IMR-90 (cell line): ENCODE measurements around the gene PLD1. TPM values are rescaled to one million over a fixed set of nuclear protein-coding genes. Genes with fewer than 3 reads are reported as not detected.

Experiments
- ATAC-seq: fragments of 200-7000 bp; cut with Tn5 transposase; 2 replicates; pipeline ENCODE4 v1.9.1; 2020; ENCODE audit warnings: low read depth, mild to moderate bottlenecking, moderate library complexity
- BruUV-seq: library from RNA; stranded (reverse); fragments of 400-500 nt; replicated peaks from 2 replicates; lab custom pipeline; 2021; lab: Mats Ljungman, UMichigan
- CTCF ChIA-PET: fragments of 300-600 bp; formaldehyde crosslinking; extraction: SDS; loops from one replicate; lab custom pipeline; 2021; ENCODE audit warnings: antibody characterized with exemption; lab: Yijun Ruan, JAX
- POLR2A ChIA-PET: fragments of 300-600 bp; sonication (Branson Sonifier 250); formaldehyde crosslinking; loops from one replicate; lab custom pipeline; 2022; ENCODE audit warnings: antibody characterized with exemption; ENCODE audit not compliant: unreplicated experiment; lab: Charles Lee
- DNase-seq: peaks from one replicate; pipeline ENCODE4 v3.0.0; 2013
- H2AFZ ChIP-seq: replicated peaks from 2 replicates; pipeline ENCODE3; 2013; ENCODE audit warnings: low read length, mild to moderate bottlenecking; ENCODE audit not compliant: poor library complexity
- H2AK5ac ChIP-seq: 2 replicates; pipeline ENCODE4 v1.6.1; 2013; ENCODE audit warnings: low read depth, low read length, inconsistent platforms
- H2AK9ac ChIP-seq: replicated peaks from 2 replicates; pipeline ENCODE3; 2013; ENCODE audit warnings: mild to moderate bottlenecking, low read depth, low read length, moderate library complexity; ENCODE audit not compliant: poor library complexity
- H2BK120ac ChIP-seq: 2 replicates; pipeline ENCODE4 v1.6.1; 2013; ENCODE audit warnings: low read depth, low read length, inconsistent platforms
- H2BK15ac ChIP-seq: 3 replicates; pipeline ENCODE4 v1.6.1; 2013; ENCODE audit warnings: low read depth, low read length, inconsistent platforms
- H2BK20ac ChIP-seq: 2 replicates; pipeline ENCODE4 v1.6.1; 2013; ENCODE audit warnings: low read depth, mild to moderate bottlenecking, inconsistent platforms, low read length, moderate library complexity
- H2BK5ac ChIP-seq: 2 replicates; pipeline ENCODE4 v1.6.1; 2013; ENCODE audit warnings: mild to moderate bottlenecking, low read depth, low read length, inconsistent platforms; ENCODE audit not compliant: poor library complexity, severe bottlenecking
- H3K14ac ChIP-seq: replicated peaks from 2 replicates; pipeline ENCODE4 v1.6.1; 2013; ENCODE audit warnings: low read depth, low read length, inconsistent platforms
- H3K18ac ChIP-seq: 2 replicates; pipeline ENCODE4 v1.6.1; 2013; ENCODE audit warnings: low read depth, low read length, control low read depth
- H3K23ac ChIP-seq: 2 replicates; pipeline ENCODE4 v1.6.1; 2013; ENCODE audit warnings: low read depth, low read length, inconsistent platforms
- H3K27ac ChIP-seq: 2 replicates; pipeline ENCODE4 v1.5.1; 2013; ENCODE audit warnings: mild to moderate bottlenecking, control low read depth, low read length; ENCODE audit not compliant: insufficient read depth
- H3K27me3 ChIP-seq: 2 replicates; pipeline ENCODE4 v1.6.1; 2013; ENCODE audit warnings: low read length; ENCODE audit not compliant: control insufficient read depth, insufficient read depth
- H3K36me3 ChIP-seq: 2 replicates; pipeline ENCODE4 v1.6.1; 2013; ENCODE audit warnings: low read length, mixed read lengths; ENCODE audit not compliant: control insufficient read depth, insufficient read depth
- H3K4ac ChIP-seq: 2 replicates; pipeline ENCODE4 v1.6.1; 2013; ENCODE audit warnings: low read depth, low read length, inconsistent platforms
- H3K4me1 ChIP-seq: 2 replicates; pipeline ENCODE4 v1.6.1; 2013; ENCODE audit warnings: low read length, mixed read lengths; ENCODE audit not compliant: control insufficient read depth, insufficient read depth
- H3K4me2 ChIP-seq: 2 replicates; pipeline ENCODE4 v1.6.1; 2013; ENCODE audit warnings: low read depth, mild to moderate bottlenecking, control low read depth, low read length, moderate library complexity
- H3K4me3 ChIP-seq: 2 replicates; pipeline ENCODE4 v1.5.1; 2013; ENCODE audit warnings: low read depth, mild to moderate bottlenecking, control low read depth, low read length, moderate library complexity; ENCODE audit not compliant: insufficient read depth
- H3K56ac ChIP-seq: 2 replicates; pipeline ENCODE4 v1.6.1; 2013; ENCODE audit warnings: low read length, inconsistent platforms; ENCODE audit not compliant: insufficient read depth; ENCODE audit errors: extremely low read depth
- H3K79me1 ChIP-seq, 2 experiments: 2 replicates each; pipeline ENCODE4 v1.6.1; 2013; ENCODE audit warnings: low read length in 2 of 2, inconsistent platforms in 1 of 2, low read depth in 1 of 2
- H3K9ac ChIP-seq: 2 replicates; pipeline ENCODE4 v1.6.1; 2013; ENCODE audit warnings: low read depth, low read length, control low read depth
- H3K9me1 ChIP-seq: 2 replicates; pipeline ENCODE4 v1.6.1; 2013; ENCODE audit warnings: low read length, inconsistent platforms; ENCODE audit not compliant: insufficient read depth
- H3K9me3 ChIP-seq: 2 replicates; pipeline ENCODE4 v1.6.1; 2013; ENCODE audit warnings: low read length; ENCODE audit not compliant: control insufficient read depth, insufficient read depth
- H4K20me1 ChIP-seq: 2 replicates; pipeline ENCODE4 v1.6.1; 2013; ENCODE audit warnings: low read length, inconsistent platforms; ENCODE audit not compliant: insufficient read depth
- H4K5ac ChIP-seq: 2 replicates; pipeline ENCODE4 v1.6.1; 2013; ENCODE audit warnings: mild to moderate bottlenecking, low read depth, low read length, control low read depth
- H4K8ac ChIP-seq, 2 experiments: 2 replicates each; pipeline ENCODE4 v1.6.1; 2013; ENCODE audit warnings: low read depth in 2 of 2, low read length in 2 of 2, control low read depth in 1 of 2, inconsistent platforms in 1 of 2
- H4K91ac ChIP-seq: 2 replicates; pipeline ENCODE4 v1.6.1; 2013; ENCODE audit warnings: low read depth, low read length, inconsistent platforms; ENCODE audit not compliant: insufficient read depth
- BHLHE40 ChIP-seq: fragments of 150-350 bp; IDR thresholded peaks from 2 replicates; pipeline ENCODE4 v1.6.1; 2016; ENCODE audit warnings: mild to moderate bottlenecking, low read depth, low read length
- CEBPB ChIP-seq: IDR thresholded peaks from 2 replicates; pipeline ENCODE4 v1.6.1; 2012; ENCODE audit warnings: low read depth, low read length, improper control_type of control experiment
- CHD1 ChIP-seq: IDR thresholded peaks from 2 replicates; pipeline ENCODE4 v1.6.1; 2012; ENCODE audit warnings: low read depth, low read length, improper control_type of control experiment
- FOS ChIP-seq: fragments of 150-350 bp; IDR thresholded peaks from 2 replicates; pipeline ENCODE4 v1.6.1; 2016; ENCODE audit warnings: low read depth, low read length
- MAFK ChIP-seq: IDR thresholded peaks from 2 replicates; pipeline ENCODE4 v1.6.1; 2012; ENCODE audit warnings: low read depth, low read length, improper control_type of control experiment
- POLR2A ChIP-seq: IDR thresholded peaks from 2 replicates; pipeline ENCODE4 v1.6.1; 2012; ENCODE audit warnings: mild to moderate bottlenecking, low read depth, low read length
- RCOR1 ChIP-seq: IDR thresholded peaks from 2 replicates; pipeline ENCODE4 v1.6.1; 2012; ENCODE audit warnings: mild to moderate bottlenecking, low read length, improper control_type of control experiment; ENCODE audit not compliant: insufficient replicate concordance
- RFX5 ChIP-seq: IDR thresholded peaks from 2 replicates; pipeline ENCODE4 v1.8.0; 2012; ENCODE audit warnings: low read depth, mild to moderate bottlenecking, low read length, moderate library complexity
- SMC3 ChIP-seq: fragments of 150-350 bp; IDR thresholded peaks from 2 replicates; pipeline ENCODE4 v1.6.1; 2016; ENCODE audit warnings: low read depth, mild to moderate bottlenecking, antibody characterized with exemption, low read length, moderate library complexity
- USF2 ChIP-seq: fragments of 150-350 bp; IDR thresholded peaks from 2 replicates; pipeline ENCODE4 v1.6.1; 2017; ENCODE audit warnings: mild to moderate bottlenecking, antibody characterized with exemption, low read length, low read depth
- WGBS, 2 experiments: methylation state at CpG; one replicate each; pipeline versions ENCODE4 v1.1.5 to v1.1.7; 2013; ENCODE audit warnings: missing lambda C conversion rate in 2 of 2; ENCODE audit not compliant: insufficient read length in 1 of 2; ENCODE audit errors: extremely low coverage in 2 of 2; 5-methylcytosine and 5-hydroxymethylcytosine counted together
- dilution Hi-C: fragments of 300-500 bp; cut with HindIII; formaldehyde crosslinking; loops from one replicate; pipeline ENCODE4 v1.14.3; 2018; ENCODE audit warnings: low sequenced_read_pairs; ENCODE audit not compliant: unreplicated experiment
- in situ Hi-C: fragments of 300-500 bp; cut with MboI; formaldehyde crosslinking; loops from 3 replicates; pipeline ENCODE4 v1.14.3; 2019; ENCODE audit warnings: low sequenced_read_pairs, inconsistent platforms, mixed read lengths
- intact Hi-C: fragments of 100-400 bp; cut with micrococcal nuclease; formaldehyde crosslinking; loops from 2 replicates; pipeline ENCODE4 v1.10.0; 2022
- polyA plus RNA-seq, 3 experiments: library from polyadenylated mRNA; depleted of rRNA; stranded (reverse); fragments of >200 nt; gene quantifications; 2 replicates each; pipeline ENCODE4 v1.2.3, GENCODE V29; 2012; ENCODE audit warnings: low replicate concordance in 1 of 3
- total RNA-seq: library from RNA; depleted of rRNA; stranded (reverse); fragments of >200 nt; gene quantifications from 2 replicates; pipeline ENCODE4 v1.2.3, GENCODE V29; 2012

PLD1 gene
- total and polyA plus RNA-seq, 2 of the 4 experiments (the other 2 are of a cell fraction): 3.3 to 9.7 TPM

GRCh38 chr3:171672124-171672523 is 138.2 kb downstream of the PLD1 start:
- TF ChIP-seq RCOR1 (no peak), POLR2A (no peak), FOS (no peak), CHD1 (no peak), BHLHE40 (no peak), CEBPB (no peak), MAFK (no peak), SMC3 (no peak), USF2 (no peak), RFX5 (no peak)
- Histone ChIP-seq H2AFZ (no peak overlapping the region), H4K20me1 (no peaks in the 10 kb centered on the region), H3K23ac (no peak overlapping the region), H3K4ac (no peak overlapping the region), H2BK120ac (no peak overlapping the region), H3K9ac (no peak overlapping the region), H2AK5ac (no peak overlapping the region), H3K27ac (no peak overlapping the region), H2BK5ac (no peak overlapping the region), H4K5ac (no peak overlapping the region), H3K79me1 (no peaks in the 10 kb centered on the region), H3K18ac (no peak overlapping the region), H3K9me1 (no peaks in the 10 kb centered on the region), H4K91ac (no peak overlapping the region), H2BK20ac (no peak overlapping the region), H3K14ac (no peak overlapping the region), H4K8ac (no peak overlapping the region), H3K4me2 (no peak overlapping the region), H3K4me3 (no peak overlapping the region), H2AK9ac (no peak overlapping the region), H3K56ac (no peak overlapping the region), H3K27me3 (no peaks in the 10 kb centered on the region), H3K9me3 (no peaks in the 10 kb centered on the region), H2BK15ac (no peak overlapping the region), H3K4me1 (no peaks in the 10 kb centered on the region), H3K36me3 (peaks cover 6% of the 10 kb centered on the region)
- dilution Hi-C loops (no loop called here), intact Hi-C loops (no loop called here), in situ Hi-C loops (no loop called here)
- CTCF ChIA-PET: interaction anchor here (0.6 kb wide), 1 partner anchor 27 kb away, joined by 4 read pairs; no protein-coding TSS in a partner anchor
- BruUV-seq: no TSS peak
- DNase-seq (peak; percentile 12), ATAC-seq (no peak)
- WGBS, 2 experiments: no CpG with 5 or more reads among the region's 3 CpGs
- POLR2A ChIA-PET: no interaction called here
